Activated CD4-positive, alpha-beta T cell treated with anti-CD3 and anti-CD28 coated beads, Interleukin-2, Interleukin-4, amounts not matched to agents 100 ng/mL and 50 ng/mL, durations not matched to agents 16 hours and 8 hours (primary cell): Measurements from ENCODE around the gene NAPEPLD.
"Not testable (repeated sequence)": the region's sequence is repeated elsewhere in the genome, so short reads cannot be mapped to it uniquely, and the experiment has no call there.

Experiments used
- DNase-seq: peaks from one replicate; pipeline ENCODE4 v3.0.0-alpha.2; 2020; ENCODE audit warnings: low spot score

The NAPEPLD gene

GRCh38 chr7:103148994-103149807 lies at the start of gene NAPEPLD:
NAPEPLD (minus strand) TSS chr7:103149099; CDS start chr7:103128776, 20,323 bp downstream.
- peak; percentile 60 for DNase-seq

GRCh38 chr7:103198079-103198478 lies 49.2 kb upstream of the NAPEPLD start:
- DNase-seq = not testable (repeated sequence)

- not testable (repeated sequence) for DNase-seq
These were observed 46.5 kb upstream of the NAPEPLD start for GRCh38 chr7:103195364-103195763.

GRCh38 chr7:103172415-103173146 lies 23.7 kb upstream of the NAPEPLD start:
- DNase-seq = not testable (repeated sequence)

GRCh38 chr7:103171695-103172414 lies 23.0 kb upstream of the NAPEPLD start:
- DNase-seq = not testable (repeated sequence)

- not testable (repeated sequence) for DNase-seq
These were observed 18.1 kb upstream of the NAPEPLD start for GRCh38 chr7:103166921-103167544.

- DNase-seq = not testable (repeated sequence)
These were observed 14.4 kb upstream of the NAPEPLD start for GRCh38 chr7:103163087-103163825.

- not testable (repeated sequence) for DNase-seq
These were observed 13.7 kb upstream of the NAPEPLD start for GRCh38 chr7:103162641-103163040.

- not testable (repeated sequence) for DNase-seq
These were observed 13.2 kb upstream of the NAPEPLD start for GRCh38 chr7:103161998-103162616.

GRCh38 chr7:103159072-103159471 lies 10.2 kb upstream of the NAPEPLD start:
- not testable (repeated sequence) for DNase-seq

- peak; percentile 43 for DNase-seq
These were observed 6.6 kb upstream of the NAPEPLD start for GRCh38 chr7:103155331-103156024.

GRCh38 chr7:103154042-103154441 lies 5.1 kb upstream of the NAPEPLD start:
- no peak for DNase-seq

GRCh38 chr7:103152744-103153617 lies 4.1 kb upstream of the NAPEPLD start:
- not testable (repeated sequence) for DNase-seq

- not testable (repeated sequence) for DNase-seq
These were observed 3.2 kb upstream of the NAPEPLD start for GRCh38 chr7:103151993-103152676.

- no peak for DNase-seq
These were observed 1.3 kb upstream of the NAPEPLD start for GRCh38 chr7:103150192-103150591.

GRCh38 chr7:103149808-103150180 lies 895 bp upstream of the NAPEPLD start:
- DNase-seq = no peak

GRCh38 chr7:103148131-103148993 lies 537 bp downstream of the NAPEPLD start:
- DNase-seq = no peak
